Stimulated activated CD4-positive, alpha-beta T cell treated with anti-CD3 and anti-CD28 coated beads, Interleukin-15, amount 100 ng/mL, for 48 hours (primary cell): ENCODE results near the gene GSTA1.
"Not testable (repeated sequence)": the region's sequence is repeated elsewhere in the genome, so short reads cannot be mapped to it uniquely, and the experiment has no call there.

Experiments
- DNase-seq, 2 donors: peaks; one replicate each; pipeline ENCODE4 v3.0.0-alpha.2; 2020; ENCODE audit warnings: low read depth in 2 of 2

GSTA1 gene

GRCh38 chr6:52803668-52804255 lies at the start of gene GSTA1:
TSS of gene GSTA1 (minus strand) at chr6:52803816. CDS start at chr6:52799267, 4,549 bp downstream.
- DNase-seq: not testable (repeated sequence)

- DNase-seq: no peak
These were observed 45.5 kb upstream of the GSTA1 start for GRCh38 chr6:52849137-52849536.

GRCh38 chr6:52846002-52846401 lies 42.4 kb upstream of the GSTA1 start:
- no peak for DNase-seq

- no peak for DNase-seq
These were observed 40.0 kb upstream of the GSTA1 start for GRCh38 chr6:52843605-52844004.

GRCh38 chr6:52840763-52841585 lies 37.4 kb upstream of the GSTA1 start, which contains the start of gene GSTA5:
TSS of gene GSTA5 (minus strand) at chr6:52840813.
- no peak for DNase-seq

- DNase-seq: peak; percentile 16 to 22
These were observed 35.8 kb upstream of the GSTA1 start for GRCh38 chr6:52839124-52840055.

GRCh38 chr6:52834481-52834880 lies 30.9 kb upstream of the GSTA1 start:
- no peak for DNase-seq

GRCh38 chr6:52830869-52831268 lies 27.3 kb upstream of the GSTA1 start:
- DNase-seq: not testable (repeated sequence)

GRCh38 chr6:52829046-52829817 lies 25.6 kb upstream of the GSTA1 start:
- no peak for DNase-seq

- not testable (repeated sequence) for DNase-seq
These were observed 25.0 kb upstream of the GSTA1 start for GRCh38 chr6:52828621-52829020.

- not testable (repeated sequence) for DNase-seq
These were observed 23.6 kb upstream of the GSTA1 start for GRCh38 chr6:52827073-52827783.

- DNase-seq: no peak
These were observed 22.9 kb upstream of the GSTA1 start for GRCh38 chr6:52826513-52826912.

GRCh38 chr6:52825900-52826459 lies 22.4 kb upstream of the GSTA1 start:
- not testable (repeated sequence) for DNase-seq

GRCh38 chr6:52825270-52825793 lies 21.7 kb upstream of the GSTA1 start:
- DNase-seq: not testable (repeated sequence)

GRCh38 chr6:52821842-52822241 lies 18.2 kb upstream of the GSTA1 start:
- no peak for DNase-seq

GRCh38 chr6:52820198-52820597 lies 16.6 kb upstream of the GSTA1 start:
- no peak for DNase-seq

- DNase-seq: peak; percentile 23 to 25
These were observed 11.8 kb upstream of the GSTA1 start for GRCh38 chr6:52815167-52816092.

- DNase-seq: not testable (repeated sequence)
These were observed 10.9 kb upstream of the GSTA1 start for GRCh38 chr6:52814545-52814944.

GRCh38 chr6:52809777-52810176 lies 6.2 kb upstream of the GSTA1 start:
- DNase-seq: not testable (repeated sequence)
